Stimulated activated CD4-positive, alpha-beta T cell treated with anti-CD3 and anti-CD28 coated beads, Interleukin-1b, Interleukin-23, amount 100 ng/mL, for 1 hour (primary cell): ENCODE results near the gene VAX1.

Experiments
- DNase-seq, 2 donors: peaks; one replicate each; pipeline ENCODE4 v3.0.0-alpha.2; 2020; ENCODE audit warnings: low read depth in 2 of 2

Gene VAX1

DNA sequence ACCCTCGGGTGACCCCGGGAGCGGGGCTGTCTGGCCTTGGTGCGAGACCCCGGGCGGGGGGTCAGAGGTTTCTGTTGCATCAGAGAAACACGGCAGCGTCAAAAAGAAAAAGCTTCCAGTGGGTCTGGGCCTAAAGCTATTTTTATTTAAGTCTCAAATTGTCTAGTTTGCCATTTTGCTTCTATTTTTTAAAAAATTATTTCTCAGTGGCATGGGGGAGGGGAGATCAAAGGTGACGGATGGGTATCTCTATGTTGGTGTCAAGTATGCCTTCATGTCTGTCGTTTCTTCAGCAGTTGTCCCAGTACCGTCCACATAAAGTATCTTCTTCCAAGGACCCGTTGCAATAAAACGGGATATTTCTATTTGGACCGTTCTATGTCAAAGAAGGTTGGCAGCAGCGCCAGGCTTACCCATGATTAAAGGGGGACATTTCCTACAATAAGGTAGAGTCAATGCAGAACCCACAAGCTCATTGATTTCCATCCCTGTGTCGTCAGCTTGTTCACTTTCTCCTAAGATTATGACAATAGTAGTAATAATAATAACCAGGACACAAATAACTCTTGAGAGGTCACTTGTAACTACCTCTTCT lies 26.0 kb upstream of the VAX1 start:
- no peak for DNase-seq

GRCh38 chr10:117163061-117163953 lies 25.2 kb upstream of the VAX1 start:
- DNase-seq: no peak

DNA sequence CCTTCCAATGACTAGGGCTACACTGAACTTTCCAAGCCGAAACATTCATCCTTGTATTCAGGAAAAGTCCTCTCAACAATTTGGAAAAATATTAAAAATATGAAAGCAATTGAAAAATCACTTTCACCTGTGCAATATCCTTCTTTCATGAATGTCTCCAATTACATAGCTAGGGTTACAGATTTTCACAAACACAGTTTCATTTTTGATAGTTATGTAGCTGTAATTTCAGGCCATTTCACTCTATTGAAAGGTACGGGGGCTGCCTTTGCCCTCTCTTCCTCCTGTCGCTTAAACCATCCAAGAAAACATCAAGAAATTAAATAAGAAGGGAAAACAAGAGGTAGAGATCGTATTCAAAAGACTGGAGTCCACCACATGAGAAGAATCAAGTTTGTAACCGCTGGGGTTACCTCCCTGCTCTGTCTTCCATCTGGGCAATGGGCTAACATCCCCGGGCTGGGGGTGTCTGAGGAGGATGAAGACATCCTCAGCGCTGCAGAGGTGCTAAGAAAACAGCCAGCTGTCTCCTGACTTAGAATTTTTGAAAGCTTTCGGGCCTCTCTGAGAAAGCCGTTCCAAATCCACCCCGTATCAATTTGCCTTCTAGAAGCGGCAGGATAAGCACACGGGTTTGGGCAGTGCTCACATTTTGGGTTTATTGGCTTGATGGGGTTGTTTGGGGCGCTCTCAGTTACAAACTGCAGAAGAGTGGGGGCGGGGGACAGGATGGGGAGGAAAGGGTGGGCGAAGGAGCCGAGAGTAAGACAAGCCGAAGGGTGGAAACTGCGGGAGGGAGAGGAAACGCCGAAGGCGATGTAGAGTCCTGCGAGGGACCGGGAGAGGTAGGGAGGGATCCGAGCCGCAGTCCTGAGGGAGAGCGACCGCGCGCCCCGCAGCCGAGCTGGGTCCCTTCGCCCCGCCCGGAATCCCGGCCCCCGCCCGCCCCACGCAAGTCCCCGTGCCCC lies 24.3 kb upstream of the VAX1 start:
- no peak for DNase-seq

DNA sequence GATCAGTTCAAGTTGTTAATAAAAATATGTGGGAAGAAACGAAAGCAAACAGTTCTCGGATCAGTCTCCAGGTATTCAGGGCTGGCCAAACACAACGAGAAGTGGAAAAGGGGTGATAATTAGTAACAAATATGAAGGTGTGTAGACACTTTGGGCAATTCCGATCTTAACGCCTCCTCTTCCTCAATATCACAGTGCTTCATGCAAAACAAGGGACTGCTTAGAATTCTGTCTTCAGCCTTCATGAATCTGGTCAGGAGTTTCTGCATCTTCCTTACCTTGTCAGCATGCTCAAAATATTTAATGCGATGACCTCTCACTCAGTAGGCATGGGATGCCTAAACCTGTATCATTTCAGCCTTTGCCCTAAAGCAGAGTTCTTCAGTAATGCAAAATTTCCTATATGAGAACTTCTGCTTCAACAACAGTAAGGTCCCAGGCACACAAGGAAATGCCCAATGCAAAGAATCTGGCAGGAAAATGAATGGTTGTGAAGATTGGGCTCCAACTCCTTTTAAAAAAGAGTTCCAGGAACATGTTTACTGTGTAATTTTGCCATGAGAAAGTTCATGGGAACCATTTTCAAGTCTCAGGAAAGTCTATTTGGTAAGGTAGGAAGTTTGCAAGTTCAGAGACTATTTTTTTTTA lies 23.4 kb upstream of the VAX1 start:
- no peak for DNase-seq

- DNase-seq: no peak
Measured at GRCh38 chr10:117160567-117160966, 22.5 kb upstream of the VAX1 start.

GRCh38 chr10:117159390-117159789 lies 21.3 kb upstream of the VAX1 start:
- DNase-seq: no peak

- no peak for DNase-seq
Measured at GRCh38 chr10:117158297-117158696, 20.2 kb upstream of the VAX1 start.

DNA sequence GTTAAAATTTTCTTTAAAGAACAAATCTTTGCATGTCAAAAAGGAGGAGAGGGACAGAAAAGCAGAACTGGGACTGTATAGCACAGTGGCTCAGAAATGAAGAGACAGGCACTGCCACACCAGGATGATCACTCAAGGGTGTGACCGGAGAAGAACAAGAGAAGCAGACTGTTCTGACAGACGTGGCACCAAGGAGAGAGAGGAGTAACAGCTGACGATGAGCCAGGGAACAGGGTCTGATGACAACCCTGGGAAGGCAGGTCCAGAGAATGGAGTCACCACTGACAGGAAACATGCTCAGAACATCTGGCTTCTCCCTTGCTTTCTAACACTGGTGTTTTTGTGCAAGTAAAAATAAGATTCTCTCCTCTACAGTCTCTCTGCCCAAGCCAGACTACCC lies 14.6 kb upstream of the VAX1 start:
- no peak for DNase-seq

DNA sequence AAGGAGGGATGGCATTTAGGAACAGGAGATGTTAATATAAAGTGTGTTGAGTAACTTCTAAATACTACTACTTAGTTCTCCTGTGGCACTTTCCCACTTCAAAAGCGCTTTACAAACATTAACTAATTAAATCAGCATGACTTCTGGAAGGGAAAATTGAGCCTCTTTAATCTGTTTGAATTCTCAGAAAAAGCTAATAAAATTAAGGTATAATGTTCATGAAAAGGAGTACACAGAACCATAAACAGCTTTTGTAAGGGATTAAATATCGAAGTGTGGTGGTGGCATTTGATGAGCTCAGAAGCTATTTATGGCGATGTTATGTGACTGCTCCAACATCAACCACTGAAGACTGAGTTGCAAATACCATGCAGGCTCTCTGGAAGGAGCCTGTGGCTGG lies 10.2 kb upstream of the VAX1 start:
- DNase-seq: no peak

GRCh38 chr10:117145019-117145418 lies 6.9 kb upstream of the VAX1 start:
- DNase-seq: no peak

DNA sequence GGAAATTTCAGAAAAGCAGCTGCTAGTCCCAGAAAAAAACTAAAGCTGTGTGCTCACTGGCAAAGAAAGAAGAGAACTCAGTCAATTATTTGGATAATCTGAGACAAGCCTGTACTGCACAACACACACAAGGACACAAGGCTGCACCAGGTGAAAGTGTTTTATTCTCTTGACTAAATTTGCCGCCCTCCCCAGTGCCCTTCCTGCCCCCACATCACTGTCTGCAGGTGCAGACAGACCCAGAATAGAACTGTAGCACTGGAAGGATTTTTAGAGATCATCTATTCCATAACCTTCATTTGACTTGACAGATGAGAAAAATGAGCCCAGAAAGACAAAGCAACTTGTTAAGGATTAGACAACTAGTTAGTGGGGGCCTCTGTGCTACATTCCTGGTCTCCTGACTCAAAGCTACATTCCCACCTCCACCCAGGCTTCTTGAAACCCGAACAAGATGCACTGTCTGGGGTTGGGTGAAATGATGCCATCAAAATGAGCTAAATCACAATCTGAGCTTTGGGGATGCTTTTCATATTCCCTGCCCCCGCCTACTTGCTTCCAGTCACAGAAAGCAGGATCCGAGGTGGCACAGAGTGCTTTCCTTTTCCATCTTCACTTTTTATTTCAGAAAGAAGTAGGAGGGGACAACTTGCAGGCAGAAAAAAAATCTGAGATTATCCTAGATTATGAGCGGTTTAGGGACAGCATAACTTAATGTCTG lies 5.2 kb upstream of the VAX1 start:
- DNase-seq: no peak

GRCh38 chr10:117140525-117140902 lies 2.4 kb upstream of the VAX1 start:
- DNase-seq: no peak

GRCh38 chr10:117139581-117140524 lies 1.8 kb upstream of the VAX1 start:
- no peak for DNase-seq

DNA sequence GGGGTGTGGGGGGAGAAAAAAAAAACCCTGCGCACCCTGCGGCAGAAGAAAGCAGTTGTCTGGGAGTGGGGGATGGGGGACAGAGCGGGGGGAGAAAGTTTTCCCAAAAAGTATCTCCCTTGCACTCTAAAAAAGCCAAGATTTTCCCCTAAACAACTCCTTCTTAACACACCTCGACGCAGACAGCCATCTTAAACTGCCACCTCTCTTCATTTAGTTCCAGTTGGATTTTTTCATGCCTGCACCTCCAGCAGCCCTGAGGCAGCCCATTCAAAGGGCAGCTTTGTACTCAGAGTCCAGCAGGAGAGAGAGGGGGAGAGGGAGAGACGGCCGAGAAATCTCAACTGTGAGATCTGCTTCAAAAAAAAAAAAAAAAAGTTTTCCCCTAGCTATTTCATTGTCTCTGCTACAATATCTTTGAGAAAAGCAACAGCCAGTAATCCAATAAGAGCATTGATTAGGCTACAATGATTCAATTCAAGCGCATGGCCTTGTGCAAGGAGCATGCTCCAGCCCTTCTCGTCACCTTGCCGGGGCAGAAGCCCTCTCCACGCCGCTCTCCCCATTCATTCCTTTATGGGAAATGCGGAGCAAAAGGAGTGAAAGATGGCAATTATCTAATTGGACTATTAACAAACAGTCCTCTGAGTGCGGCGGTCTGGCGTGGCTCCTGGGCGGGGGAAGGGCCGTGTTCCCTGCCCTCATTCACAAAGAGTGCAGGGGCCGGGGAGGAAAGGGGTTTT lies 939 bp upstream of the VAX1 start:
- no peak for DNase-seq

DNA sequence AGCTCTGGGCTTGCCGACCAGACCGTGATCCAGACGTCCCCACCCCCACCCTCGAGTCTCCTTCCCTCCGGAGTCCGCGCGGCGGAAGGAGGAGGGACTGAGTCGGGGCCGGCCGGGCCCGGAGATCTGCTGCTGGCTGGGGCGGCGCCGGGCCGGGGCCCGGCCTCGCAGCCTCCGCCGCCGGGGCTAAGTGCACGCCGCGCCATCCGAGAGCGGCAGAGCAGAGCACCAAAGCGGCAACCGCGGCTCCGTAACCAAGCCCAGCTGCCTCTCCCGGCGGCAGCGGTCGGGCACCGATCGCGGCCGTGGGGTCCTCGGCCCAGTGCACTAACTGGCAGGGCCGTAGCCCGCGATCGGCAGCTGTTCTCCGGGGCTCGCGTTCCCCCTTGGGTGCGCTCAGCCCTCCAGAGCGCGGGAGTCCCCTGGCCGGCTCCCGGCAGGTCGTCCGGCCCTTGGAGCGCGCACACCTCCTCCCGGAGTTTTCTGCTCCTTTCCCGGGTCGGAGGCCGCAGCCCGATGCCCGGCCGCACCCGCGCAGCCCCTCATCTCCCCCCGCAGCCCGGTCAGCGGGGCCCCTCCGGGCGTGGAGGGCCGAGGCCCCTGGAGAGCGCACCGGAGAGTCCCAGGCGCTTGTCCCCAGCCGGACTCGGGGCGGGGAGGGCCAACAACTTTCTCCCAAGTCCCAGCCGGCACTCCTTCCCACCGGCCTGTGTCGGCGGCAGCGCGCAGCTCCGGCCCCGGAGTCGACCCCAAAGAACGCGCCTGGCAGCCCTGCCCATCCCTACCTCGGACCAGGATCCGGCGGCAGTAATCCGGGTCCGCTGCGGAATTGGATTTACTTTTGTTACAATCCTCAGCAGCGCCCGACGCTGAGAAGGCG lies 799 bp downstream of the VAX1 start:
- DNase-seq: no peak

DNA sequence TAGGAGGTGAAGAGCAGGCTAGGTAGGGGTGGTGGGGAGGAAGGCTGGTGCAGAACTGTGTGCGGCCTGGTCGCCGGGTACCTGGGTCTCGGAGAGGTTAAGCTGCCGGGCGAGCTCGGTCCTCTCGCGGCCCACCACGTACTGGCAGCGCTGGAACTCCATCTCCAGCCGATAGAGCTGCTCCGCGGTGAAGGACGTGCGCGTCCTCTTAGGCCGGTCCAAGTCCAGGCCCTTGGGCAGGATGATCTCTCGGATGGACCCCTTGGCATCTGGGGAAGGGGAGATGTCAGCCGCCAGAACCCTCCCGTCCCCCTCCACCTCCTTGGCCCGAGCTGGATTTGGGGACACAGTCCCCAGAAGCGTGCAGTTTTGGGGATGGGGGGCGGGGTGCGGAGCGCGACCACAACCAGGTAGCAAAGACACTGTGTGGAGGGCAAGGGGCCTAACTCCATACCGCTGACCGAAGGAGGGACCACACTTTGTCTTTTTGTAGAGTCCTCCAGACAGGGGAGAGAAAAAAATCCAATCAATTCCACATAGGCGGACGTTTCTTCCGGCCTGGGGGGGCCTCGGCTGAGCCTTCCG lies 1.6 kb downstream of the VAX1 start:
- no peak for DNase-seq

GRCh38 chr10:117135480-117136140 lies 2.5 kb downstream of the VAX1 start:
- no peak for DNase-seq
